Measurements from ENCODE around the gene LTB. TPM values are rescaled to one million over a fixed set of nuclear protein-coding genes. Genes with fewer than 3 reads are reported as not detected.

The LTB gene
- total RNA-seq, 4 donors from 2014 or later: 14.9 TPM; not detected in 3

GRCh38 chr6:31576897-31577578, 5.2 kb downstream of the LTB start:
- Histone ChIP-seq H3K27me3 (no peaks in the 10 kb centered on the region), H3K4me1 (peaks cover 0 to 23% (median 7%) of the 10 kb centered on the region in 4 donors), H3K9me3 (no peaks in the 10 kb centered on the region), H3K36me3 (no peaks in the 10 kb centered on the region), H3K27ac (peak overlapping the region; percentile 43 to 93 (median 73)), H3K4me3 (peak overlapping the region in 3 of 4 donors; percentile 41 to 55 (median 41))
- peak in 2 of 3 donors; percentile 84 to 91 for DNase-seq
- TF ChIP-seq CTCF (IDR thresholded peaks at IDR 0.05) (no peak), POLR2A (IDR thresholded peaks at IDR 0.05) (no peak)

DNA sequence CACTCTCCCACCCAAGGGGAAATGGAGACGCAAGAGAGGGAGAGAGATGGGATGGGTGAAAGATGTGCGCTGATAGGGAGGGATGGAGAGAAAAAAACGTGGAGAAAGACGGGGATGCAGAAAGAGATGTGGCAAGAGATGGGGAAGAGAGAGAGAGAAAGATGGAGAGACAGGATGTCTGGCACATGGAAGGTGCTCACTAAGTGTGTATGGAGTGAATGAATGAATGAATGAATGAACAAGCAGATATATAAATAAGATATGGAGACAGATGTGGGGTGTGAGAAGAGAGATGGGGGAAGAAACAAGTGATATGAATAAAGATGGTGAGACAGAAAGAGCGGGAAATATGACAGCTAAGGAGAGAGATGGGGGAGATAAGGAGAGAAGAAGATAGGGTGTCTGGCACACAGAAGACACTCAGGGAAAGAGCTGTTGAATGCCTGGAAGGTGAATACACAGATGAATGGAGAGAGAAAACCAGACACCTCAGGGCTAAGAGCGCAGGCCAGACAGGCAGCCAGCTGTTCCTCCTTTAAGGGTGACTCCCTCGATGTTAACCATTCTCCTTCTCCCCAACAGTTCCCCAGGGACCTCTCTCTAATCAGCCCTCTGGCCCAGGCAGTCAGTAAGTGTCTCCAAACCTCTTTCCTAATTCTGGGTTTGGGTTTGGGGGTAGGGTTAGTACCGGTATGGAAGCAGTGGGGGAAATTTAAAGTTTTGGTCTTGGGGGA, 6.1 kb downstream of the LTB start:
- Histone ChIP-seq H3K36me3 (no peaks in the 10 kb centered on the region), H3K27me3 (no peaks in the 10 kb centered on the region), H3K4me3 (peak overlapping the region; percentile 34 to 55 (median 41)), H3K9me3 (no peaks in the 10 kb centered on the region), H3K4me1 (peaks cover 0 to 23% (median 4%) of the 10 kb centered on the region in 4 donors), H3K27ac (peak overlapping the region; percentile 68 to 93 (median 73))
- no peak for DNase-seq
- TF ChIP-seq POLR2A (IDR thresholded peaks at IDR 0.05): no peak

GRCh38 chr6:31575335-31575901, 6.8 kb downstream of the LTB start, which contains the start of gene TNF:
TSS of gene TNF (plus strand) at chr6:31575565. CDS start at chr6:31575742, 177 bp downstream.
- H3K4me1 ChIP-seq: peaks cover 0 to 23% (median 4%) of the 10 kb centered on the region in 4 donors
- no peaks in the 10 kb centered on the region for H3K36me3 ChIP-seq
- H3K27me3 ChIP-seq: no peaks in the 10 kb centered on the region
- H3K9me3 ChIP-seq: no peaks in the 10 kb centered on the region
- TF ChIP-seq POLR2A (IDR thresholded peaks at IDR 0.05) (peak in 1 of 2 donors; percentile 41), CTCF (IDR thresholded peaks at IDR 0.05) (no peak)
- peak within 1 kb of the TSS; percentile 68 to 93 (median 73) for H3K27ac ChIP-seq
- H3K4me3 ChIP-seq: peak within 1 kb of the TSS; percentile 34 to 55 (median 41)
- peak in 2 of 3 donors; percentile 85 to 91 for DNase-seq

DNA sequence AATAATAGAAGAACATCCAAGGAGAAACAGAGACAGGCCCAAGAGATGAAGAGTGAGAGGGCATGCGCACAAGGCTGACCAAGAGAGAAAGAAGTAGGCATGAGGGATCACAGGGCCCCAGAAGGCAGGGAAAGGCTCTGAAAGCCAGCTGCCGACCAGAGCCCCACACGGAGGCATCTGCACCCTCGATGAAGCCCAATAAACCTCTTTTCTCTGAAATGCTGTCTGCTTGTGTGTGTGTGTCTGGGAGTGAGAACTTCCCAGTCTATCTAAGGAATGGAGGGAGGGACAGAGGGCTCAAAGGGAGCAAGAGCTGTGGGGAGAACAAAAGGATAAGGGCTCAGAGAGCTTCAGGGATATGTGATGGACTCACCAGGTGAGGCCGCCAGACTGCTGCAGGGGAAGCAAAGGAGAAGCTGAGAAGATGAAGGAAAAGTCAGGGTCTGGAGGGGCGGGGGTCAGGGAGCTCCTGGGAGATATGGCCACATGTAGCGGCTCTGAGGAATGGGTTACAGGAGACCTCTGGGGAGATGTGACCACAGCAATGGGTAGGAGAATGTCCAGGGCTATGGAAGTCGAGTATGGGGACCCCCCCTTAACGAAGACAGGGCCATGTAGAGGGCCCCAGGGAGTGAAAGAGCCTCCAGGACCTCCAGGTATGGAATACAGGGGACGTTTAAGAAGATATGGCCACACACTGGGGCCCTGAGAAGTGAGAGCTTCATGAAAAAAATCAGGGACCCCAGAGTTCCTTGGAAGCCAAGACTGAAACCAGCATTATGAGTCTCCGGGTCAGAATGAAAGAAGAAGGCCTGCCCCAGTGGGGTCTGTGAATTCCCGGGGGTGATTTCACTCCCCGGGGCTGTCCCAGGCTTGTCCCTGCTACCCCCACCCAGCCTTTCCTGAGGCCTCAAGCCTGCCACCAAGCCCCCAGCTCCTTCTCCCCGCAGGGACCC, 7.8 kb downstream of the LTB start:
- TF ChIP-seq CTCF (IDR thresholded peaks at IDR 0.05) (no peak), POLR2A (IDR thresholded peaks at IDR 0.05) (no peak)
- no peak for DNase-seq
- Histone ChIP-seq H3K4me3 (peak overlapping the region in 1 of 4 donors; percentile 55), H3K27me3 (no peaks in the 10 kb centered on the region), H3K9me3 (no peaks in the 10 kb centered on the region), H3K27ac (peak overlapping the region; percentile 68 to 93 (median 73)), H3K36me3 (no peaks in the 10 kb centered on the region), H3K4me1 (peaks cover 0 to 24% (median under 1%) of the 10 kb centered on the region in 4 donors)

GRCh38 chr6:31573239-31574105, 8.8 kb downstream of the LTB start:
- no peak overlapping the region for H3K4me3 ChIP-seq
- H3K36me3 ChIP-seq: no peaks in the 10 kb centered on the region
- no peak for TF ChIP-seq POLR2A (IDR thresholded peaks at IDR 0.05)
- TF ChIP-seq CTCF (IDR thresholded peaks at IDR 0.05): no peak
- no peaks in the 10 kb centered on the region for H3K9me3 ChIP-seq
- H3K4me1 ChIP-seq: peaks cover 0 to 31% (median 3%) of the 10 kb centered on the region in 4 donors
- no peaks in the 10 kb centered on the region for H3K27me3 ChIP-seq
- no peak for DNase-seq
- peak overlapping the region in 3 of 4 donors; percentile 72 to 93 (median 76) for H3K27ac ChIP-seq
